GOT3 (cell line): ENCODE results near the gene CLEC2D.
"Not testable (repeated sequence)": the region's sequence is repeated elsewhere in the genome, so short reads cannot be mapped to it uniquely, and the experiment has no call there.

ENCODE experiments used
- DNase-seq: peaks from one replicate; lab custom pipeline; 2025; ENCODE audit warnings: mixed read lengths; lab: John Stamatoyannopoulos, UW

CLEC2D gene

GRCh38 chr12:9729082-9729481 lies 59.6 kb downstream of the CLEC2D start:
- no peak for DNase-seq

- no peak for DNase-seq
Measured at GRCh38 chr12:9730011-9730410, 60.5 kb downstream of the CLEC2D start.

GRCh38 chr12:9730591-9730990 lies 61.1 kb downstream of the CLEC2D start:
- DNase-seq: no peak

- no peak for DNase-seq
Measured at GRCh38 chr12:9731393-9731792, 61.9 kb downstream of the CLEC2D start.

- no peak for DNase-seq
Measured at GRCh38 chr12:9731797-9732196, 62.3 kb downstream of the CLEC2D start.

- DNase-seq: no peak
Measured at GRCh38 chr12:9732921-9733461, 63.5 kb downstream of the CLEC2D start, which contains the start of gene CLECL1. Gene CLECL1 (minus strand): TSS chr12:9733097.

- DNase-seq: no peak
Measured at GRCh38 chr12:9735601-9736000, 66.1 kb downstream of the CLEC2D start.

- no peak for DNase-seq
Measured at GRCh38 chr12:9736936-9737705, 67.6 kb downstream of the CLEC2D start.

- not testable (repeated sequence) for DNase-seq
Measured at GRCh38 chr12:9738905-9739304, 69.4 kb downstream of the CLEC2D start.

GRCh38 chr12:9739404-9740105 lies 70.0 kb downstream of the CLEC2D start:
- DNase-seq: not testable (repeated sequence)

- DNase-seq: no peak
Measured at GRCh38 chr12:9740106-9740750, 70.7 kb downstream of the CLEC2D start.

GRCh38 chr12:9741726-9742125 lies 72.2 kb downstream of the CLEC2D start:
- no peak for DNase-seq

- DNase-seq: no peak
Measured at GRCh38 chr12:9742661-9743060, 73.1 kb downstream of the CLEC2D start.

- DNase-seq: no peak
Measured at GRCh38 chr12:9745199-9745598, 75.7 kb downstream of the CLEC2D start.
